IPS DF 6.9 (cell line): ENCODE results near the gene RBM20.
A peak's percentile ranks its signal among the peaks of the same experiment; 100 is the strongest.
"Not testable (repeated sequence)": the region's sequence is repeated elsewhere in the genome, so short reads cannot be mapped to it uniquely, and the experiment has no call there.

Experiments used
- DNase-seq: peaks from one replicate; pipeline ENCODE4 v3.0.0-alpha.2; 2013; ENCODE audit warnings: low read depth, low spot score
- H3K27ac ChIP-seq: one replicate; pipeline ENCODE4 v1.5.1; 2013; ENCODE audit warnings: low read length, control low read depth
- H3K27me3 ChIP-seq: 2 replicates; pipeline ENCODE4 v1.6.1; 2013; ENCODE audit warnings: mild to moderate bottlenecking, low read length; ENCODE audit not compliant: control insufficient read depth, insufficient read depth
- H3K36me3 ChIP-seq: 2 replicates; pipeline ENCODE4 v1.6.1; 2013; ENCODE audit warnings: low read length; ENCODE audit not compliant: control insufficient read depth, insufficient read depth
- H3K4me1 ChIP-seq: 2 replicates; pipeline ENCODE4 v1.6.1; 2013; ENCODE audit warnings: low read length; ENCODE audit not compliant: control insufficient read depth, insufficient read depth
- H3K4me3 ChIP-seq: 2 replicates; pipeline ENCODE4 v1.5.1; 2013; ENCODE audit warnings: mild to moderate bottlenecking, low read length
- H3K9me3 ChIP-seq: 2 replicates; pipeline ENCODE4 v1.6.1; 2013; ENCODE audit warnings: low read length, inconsistent platforms; ENCODE audit not compliant: control insufficient read depth, insufficient read depth
- WGBS: extraction: QIAGEN DNeasy Blood & Tissue Kit; methylation state at CpG from one replicate; pipeline ENCODE4 v1.1.7; 2013; ENCODE audit warnings: mixed read lengths, missing lambda C conversion rate; ENCODE audit not compliant: insufficient read length, insufficient coverage; 5-methylcytosine and 5-hydroxymethylcytosine counted together

The RBM20 gene

GRCh38 chr10:110643653-110644597 is at the start of gene RBM20:
TSS of gene RBM20 (plus strand) at chr10:110644336. CDS start at chr10:110644455, 119 bp downstream.
- Histone ChIP-seq H3K4me1 (0 out of 2 replicates have a peak, but pooled peaks cover 2% of the 10 kb centered on the region), H3K9me3 (no peaks in the 10 kb centered on the region), H3K27me3 (peaks cover 25% of the 10 kb centered on the region), H3K27ac (no peak within 1 kb of the TSS), H3K4me3 (peak within 1 kb of the TSS; percentile 81; the same call in 1 of the 2 replicates), H3K36me3 (no peaks in the 10 kb centered on the region; the same call in 1 of the 2 replicates)
- no CpG with 5 or more reads among the region's 106 CpGs for WGBS
- no peak for DNase-seq

GRCh38 chr10:110597476-110597875 is 46.7 kb upstream of the RBM20 start:
- H3K27ac ChIP-seq: no peak overlapping the region

GRCh38 chr10:110600487-110601101 is 43.5 kb upstream of the RBM20 start:
- DNase-seq: peak; percentile 45
- Histone ChIP-seq H3K4me3 (no peak overlapping the region), H3K9me3 (no peaks in the 10 kb centered on the region), H3K27ac (no peak overlapping the region), H3K27me3 (no peaks in the 10 kb centered on the region), H3K4me1 (no peaks in the 10 kb centered on the region), H3K36me3 (peaks cover 2% of the 10 kb centered on the region; the same call in 1 of the 2 replicates)
- no CpG with 5 or more reads among the region's 2 CpGs for WGBS

More at GRCh38 chr10:110597476-110597875, 46.7 kb upstream of the RBM20 start:
- DNase-seq: no peak
- H3K36me3 ChIP-seq: peaks cover 2% of the 10 kb centered on the region; the same call in 1 of the 2 replicates
- no peak overlapping the region for H3K4me3 ChIP-seq
- H3K27me3 ChIP-seq: no peaks in the 10 kb centered on the region
- no peaks in the 10 kb centered on the region for H3K4me1 ChIP-seq
- WGBS: no CpG with 5 or more reads among the region's 2 CpGs
- H3K9me3 ChIP-seq: no peaks in the 10 kb centered on the region

GRCh38 chr10:110601581-110601980 is 42.6 kb upstream of the RBM20 start:
- Histone ChIP-seq H3K4me1 (no peaks in the 10 kb centered on the region), H3K4me3 (no peak overlapping the region), H3K27ac (no peak overlapping the region), H3K9me3 (no peaks in the 10 kb centered on the region), H3K27me3 (no peaks in the 10 kb centered on the region), H3K36me3 (peaks cover 2% of the 10 kb centered on the region; the same call in 1 of the 2 replicates)
- no CpG with 5 or more reads among the region's 4 CpGs for WGBS
- no peak for DNase-seq

- H3K4me1 ChIP-seq: peaks cover 2% of the 10 kb centered on the region; the same call in 1 of the 2 replicates
- no peaks in the 10 kb centered on the region for H3K9me3 ChIP-seq
- DNase-seq: no peak
- no CpG with 5 or more reads among the region's 6 CpGs for WGBS
- H3K27me3 ChIP-seq: no peaks in the 10 kb centered on the region
- no peaks in the 10 kb centered on the region for H3K36me3 ChIP-seq
- no peak overlapping the region for H3K27ac ChIP-seq
- no peak overlapping the region for H3K4me3 ChIP-seq
Measured at GRCh38 chr10:110608087-110608486, 36.0 kb upstream of the RBM20 start.

GRCh38 chr10:110609605-110610004 is 34.5 kb upstream of the RBM20 start:
- Histone ChIP-seq H3K4me3 (no peak overlapping the region), H3K36me3 (no peaks in the 10 kb centered on the region), H3K4me1 (peaks cover 2% of the 10 kb centered on the region; the same call in 1 of the 2 replicates), H3K9me3 (no peaks in the 10 kb centered on the region), H3K27ac (no peak overlapping the region), H3K27me3 (no peaks in the 10 kb centered on the region)
- no CpG with 5 or more reads among the region's 2 CpGs for whole genome bisulfite sequencing
- DNase-seq: no peak

- Histone ChIP-seq H3K27ac (no peak overlapping the region), H3K27me3 (no peaks in the 10 kb centered on the region), H3K9me3 (no peaks in the 10 kb centered on the region), H3K4me1 (peaks cover 2% of the 10 kb centered on the region; the same call in 1 of the 2 replicates), H3K4me3 (no peak overlapping the region), H3K36me3 (no peaks in the 10 kb centered on the region)
- peak; percentile 72 for DNase-seq
- WGBS: 100% methylated on average over 1 of the region's 3 CpGs
Measured at GRCh38 chr10:110610308-110610774, 33.8 kb upstream of the RBM20 start.

- no CpG with 5 or more reads among the region's 3 CpGs for WGBS
Measured at GRCh38 chr10:110610781-110611180, 33.4 kb upstream of the RBM20 start.

GRCh38 chr10:110612087-110612486 is 32.0 kb upstream of the RBM20 start:
- peaks cover 2% of the 10 kb centered on the region; the same call in 1 of the 2 replicates for H3K4me1 ChIP-seq
- H3K9me3 ChIP-seq: no peaks in the 10 kb centered on the region
- no peak overlapping the region for H3K4me3 ChIP-seq
- no peaks in the 10 kb centered on the region for H3K27me3 ChIP-seq
- WGBS: no CpG with 5 or more reads among the region's 3 CpGs
- no peaks in the 10 kb centered on the region for H3K36me3 ChIP-seq
- DNase-seq: no peak
- H3K27ac ChIP-seq: no peak overlapping the region

More at GRCh38 chr10:110610781-110611180, 33.4 kb upstream of the RBM20 start:
- not testable (repeated sequence) for DNase-seq, H3K36me3 ChIP-seq, H3K27ac ChIP-seq, H3K9me3 ChIP-seq, H3K27me3 ChIP-seq, H3K4me3 ChIP-seq, H3K4me1 ChIP-seq

- no CpG with 5 or more reads among the region's 4 CpGs for WGBS
- Histone ChIP-seq H3K4me1 (peaks cover 2% of the 10 kb centered on the region; the same call in 1 of the 2 replicates), H3K9me3 (no peaks in the 10 kb centered on the region), H3K27ac (no peak overlapping the region), H3K36me3 (no peaks in the 10 kb centered on the region), H3K27me3 (no peaks in the 10 kb centered on the region), H3K4me3 (no peak overlapping the region)
- no peak for DNase-seq
Measured at GRCh38 chr10:110612629-110613028, 31.5 kb upstream of the RBM20 start.
